ENCODE measurements around the gene HELT. TPM values are rescaled to one million over a fixed set of nuclear protein-coding genes. Genes with fewer than 3 reads are reported as not detected.
"Not testable (repeated sequence)": the region's sequence is repeated elsewhere in the genome, so short reads cannot be mapped to it uniquely, and the experiment has no call there.

HELT gene
- not detected for total RNA-seq

GRCh38 chr4:185017964-185018772 is at the start of gene HELT:
Gene HELT, plus strand, starts transcription at chr4:185018490. Its CDS starts 439 bp downstream, at chr4:185018929.
- Histone ChIP-seq H3K4me3 (no peak within 1 kb of the TSS), H3K9me3 (no peaks in the 10 kb centered on the region), H3K36me3 (no peaks in the 10 kb centered on the region), H3K27ac (no peak within 1 kb of the TSS), H3K27me3 (peaks cover 11% of the 10 kb centered on the region), H3K4me1 (peaks cover 32% of the 10 kb centered on the region)
- no peak for DNase-seq (ENCODE audit: extremely low spot score in 2 of 2)
- TF ChIP-seq POLR2A (IDR thresholded peaks at IDR 0.05) (no peak), CTCF (IDR thresholded peaks at IDR 0.05) (no peak), POLR2AphosphoS5 (IDR thresholded peaks at IDR 0.05; ENCODE audit: insufficient read depth in 1 of 2, low read depth in 1 of 2) (no peak)
- intact Hi-C loops (cut with DNase I): no loop called here

GRCh38 chr4:184968784-184969201 is 49.5 kb upstream of the HELT start:
- H3K9me3 ChIP-seq: no peaks in the 10 kb centered on the region
- TF ChIP-seq POLR2AphosphoS5 (IDR thresholded peaks at IDR 0.05; ENCODE audit: insufficient read depth in 1 of 2, low read depth in 1 of 2) (peak; percentile 30 to 70), POLR2A (IDR thresholded peaks at IDR 0.05) (no peak), CTCF (IDR thresholded peaks at IDR 0.05) (no peak)
- H3K4me3 ChIP-seq: no peak overlapping the region
- DNase-seq (ENCODE audit: extremely low spot score in 2 of 2): peak; percentile 86 to 93
- H3K27me3 ChIP-seq: no peaks in the 10 kb centered on the region
- intact Hi-C loops (cut with DNase I): no loop called here
- H3K36me3 ChIP-seq: no peaks in the 10 kb centered on the region
- H3K27ac ChIP-seq: no peak overlapping the region
- peaks cover 8% of the 10 kb centered on the region for H3K4me1 ChIP-seq

GRCh38 chr4:184969610-184970009 is 48.7 kb upstream of the HELT start:
- peaks cover 8% of the 10 kb centered on the region for H3K4me1 ChIP-seq
- TF ChIP-seq CTCF (IDR thresholded peaks at IDR 0.05) (no peak), POLR2AphosphoS5 (IDR thresholded peaks at IDR 0.05; ENCODE audit: insufficient read depth in 1 of 2, low read depth in 1 of 2) (no peak)
- H3K9me3 ChIP-seq: no peaks in the 10 kb centered on the region
- no peaks in the 10 kb centered on the region for H3K27me3 ChIP-seq
- intact Hi-C loops (cut with DNase I): no loop called here
- H3K4me3 ChIP-seq: no peak overlapping the region
- H3K36me3 ChIP-seq: no peaks in the 10 kb centered on the region
- DNase-seq (ENCODE audit: extremely low spot score in 2 of 2): peak in 1 of 2 donors; percentile 49
- H3K27ac ChIP-seq: no peak overlapping the region

GRCh38 chr4:184972991-184973390 is 45.3 kb upstream of the HELT start:
- Histone ChIP-seq H3K4me1 (peaks cover 8% of the 10 kb centered on the region), H3K27me3 (no peaks in the 10 kb centered on the region), H3K36me3 (no peaks in the 10 kb centered on the region), H3K27ac (no peak overlapping the region), H3K4me3 (no peak overlapping the region), H3K9me3 (no peaks in the 10 kb centered on the region)
- intact Hi-C loops (cut with DNase I): no loop called here
- no peak for DNase-seq (ENCODE audit: extremely low spot score in 2 of 2)
- TF ChIP-seq CTCF (IDR thresholded peaks at IDR 0.05): no peak
- no peak for TF ChIP-seq POLR2AphosphoS5 (IDR thresholded peaks at IDR 0.05; ENCODE audit: insufficient read depth in 1 of 2, low read depth in 1 of 2)
- no peak for TF ChIP-seq POLR2A (IDR thresholded peaks at IDR 0.05)

GRCh38 chr4:184976348-184976747 is 41.9 kb upstream of the HELT start:
- H3K27ac ChIP-seq; H3K4me3 ChIP-seq; DNase-seq (ENCODE audit: extremely low spot score in 2 of 2); H3K36me3 ChIP-seq; H3K4me1 ChIP-seq; H3K27me3 ChIP-seq; H3K9me3 ChIP-seq: not testable (repeated sequence)
- intact Hi-C loops (cut with DNase I): loop anchor here (5.0 kb wide), 1 partner anchor 1111 kb away; no protein-coding TSS in a partner anchor

All from vagina (tissue), 2 donors.